GM18519 (cell line): Measurements from ENCODE around the gene CCDC144A.
"Not testable (repeated sequence)": the region's sequence is repeated elsewhere in the genome, so short reads cannot be mapped to it uniquely, and the experiment has no call there.

ENCODE experiments used
- ATAC-seq: cut with Tn5 transposase; IDR thresholded peaks from one replicate; pipeline ENCODE4 v1.9.1; 2021; ENCODE audit warnings: mild to moderate bottlenecking, moderate library complexity; ENCODE audit not compliant: unreplicated experiment, low FRiP score

CCDC144A gene

GRCh38 chr17:16818821-16819683, 129.0 kb downstream of the CCDC144A start:
- ATAC-seq: no peak

GRCh38 chr17:16820161-16820877, 130.3 kb downstream of the CCDC144A start:
- ATAC-seq: no peak

GRCh38 chr17:16820979-16821543, 131.0 kb downstream of the CCDC144A start:
- ATAC-seq: no peak

- ATAC-seq: not testable (repeated sequence)
These were observed 132.1 kb downstream of the CCDC144A start for GRCh38 chr17:16822133-16822532.

GRCh38 chr17:16823768-16824406, 133.8 kb downstream of the CCDC144A start:
- not testable (repeated sequence) for ATAC-seq
